Smooth muscle cell (in vitro differentiated cells): ENCODE data around the gene ANGPTL2. TPM values are rescaled to one million over a fixed set of nuclear protein-coding genes. Genes with fewer than 3 reads are reported as not detected.

Experiments
- DNase-seq: peaks from one replicate; lab custom pipeline; 2025; ENCODE audit not compliant: unreplicated experiment; lab: John Stamatoyannopoulos, UW
- H2AFZ ChIP-seq: fragments of 200-600 bp; sonication (generic); 2 replicates; pipeline ENCODE4 v1.6.0; 2016; ENCODE audit warnings: antibody characterized with exemption, low read depth, mild to moderate bottlenecking
- H3F3A ChIP-seq: fragments of 200-600 bp; sonication (generic); 2 replicates; pipeline ENCODE4 v1.6.0; 2017; ENCODE audit warnings: antibody characterized with exemption, low read depth
- H3K27ac ChIP-seq: fragments of 200-600 bp; sonication (generic); 2 replicates; pipeline ENCODE4 v1.5.1; 2016; ENCODE audit warnings: low read depth, mild to moderate bottlenecking
- H3K27me3 ChIP-seq: fragments of 200-600 bp; sonication (generic); 2 replicates; pipeline ENCODE4 v1.6.1; 2016; ENCODE audit warnings: low read depth, mild to moderate bottlenecking
- H3K36me3 ChIP-seq: fragments of 200-600 bp; sonication (generic); 2 replicates; pipeline ENCODE4 v1.5.1; 2016; ENCODE audit warnings: low read depth
- H3K4me1 ChIP-seq: fragments of 200-600 bp; sonication (generic); 2 replicates; pipeline ENCODE4 v1.5.1; 2016; ENCODE audit warnings: low read depth
- H3K4me2 ChIP-seq: fragments of 200-600 bp; sonication (generic); 2 replicates; pipeline ENCODE4 v1.6.0; 2016; ENCODE audit warnings: mild to moderate bottlenecking
- H3K4me3 ChIP-seq: fragments of 200-600 bp; sonication (generic); 2 replicates; pipeline ENCODE4 v1.5.1; 2016; ENCODE audit warnings: mild to moderate bottlenecking
- H3K79me2 ChIP-seq: fragments of 200-600 bp; sonication (generic); 2 replicates; pipeline ENCODE4 v1.6.0; 2016; ENCODE audit warnings: low read depth, mild to moderate bottlenecking
- H3K9ac ChIP-seq: fragments of 200-600 bp; sonication (generic); 2 replicates; pipeline ENCODE4 v1.6.0; 2016; ENCODE audit warnings: low read depth
- H3K9me3 ChIP-seq: fragments of 200-600 bp; sonication (generic); replicated peaks from 2 replicates; pipeline ENCODE4 v1.5.1; 2016; ENCODE audit warnings: low read depth
- H4K20me1 ChIP-seq: fragments of 200-600 bp; sonication (generic); 2 replicates; pipeline ENCODE4 v1.6.0; 2016; ENCODE audit warnings: low read depth
- WGBS: methylation state at CpG from one replicate; pipeline ENCODE4 v1.1.7; 2016; ENCODE audit warnings: low lambda C conversion rate; 5-methylcytosine and 5-hydroxymethylcytosine counted together
- polyA plus RNA-seq: library from polyadenylated mRNA; unstranded; fragments of >200 nt; fragmentation: Nextera tagmentation; extraction: Ambion mirVana; gene quantifications from 2 replicates; pipeline ENCODE4 v1.2.1, GENCODE V29; 2016
- total RNA-seq: library from RNA; depleted of rRNA; stranded (reverse); fragments of >200 nt; gene quantifications from 2 replicates; pipeline ENCODE4 v1.2.3, GENCODE V29; 2014
- TF ChIP-seq, protein P1 (sequence below): fragments of 200-600 bp; sonication (generic); IDR thresholded peaks from 2 replicates; pipeline ENCODE4 v1.5.1; 2017; ENCODE audit warnings: borderline replicate concordance, mild to moderate bottlenecking, antibody characterized with exemption; ENCODE audit not compliant: insufficient read depth, poor library complexity, severe bottlenecking

The ANGPTL2 gene
- total and polyA plus RNA-seq, 2 experiments from 2014 or later, result 16.1 to 18.7 TPM

GRCh38 chr9:127154003-127154389 lies 31.6 kb upstream of the ANGPTL2 start:
- Histone ChIP-seq H3K36me3 (no peaks in the 10 kb centered on the region), H3K79me2 (no peaks in the 10 kb centered on the region), H3K4me3 (no peak overlapping the region), H3K4me2 (no peak overlapping the region), H3K9me3 (no peaks in the 10 kb centered on the region), H3K4me1 (peaks cover 7% of the 10 kb centered on the region), H4K20me1 (no peaks in the 10 kb centered on the region), H3K9ac (no peak overlapping the region), H3K27me3 (no peaks in the 10 kb centered on the region), H3F3A (no peaks in the 10 kb centered on the region), H3K27ac (no peak overlapping the region), H2AFZ (no peak overlapping the region)
- 99% methylated on average over 5 of the region's 5 CpGs for WGBS
- no peak for DNase-seq
- TF ChIP-seq, protein P1, sequence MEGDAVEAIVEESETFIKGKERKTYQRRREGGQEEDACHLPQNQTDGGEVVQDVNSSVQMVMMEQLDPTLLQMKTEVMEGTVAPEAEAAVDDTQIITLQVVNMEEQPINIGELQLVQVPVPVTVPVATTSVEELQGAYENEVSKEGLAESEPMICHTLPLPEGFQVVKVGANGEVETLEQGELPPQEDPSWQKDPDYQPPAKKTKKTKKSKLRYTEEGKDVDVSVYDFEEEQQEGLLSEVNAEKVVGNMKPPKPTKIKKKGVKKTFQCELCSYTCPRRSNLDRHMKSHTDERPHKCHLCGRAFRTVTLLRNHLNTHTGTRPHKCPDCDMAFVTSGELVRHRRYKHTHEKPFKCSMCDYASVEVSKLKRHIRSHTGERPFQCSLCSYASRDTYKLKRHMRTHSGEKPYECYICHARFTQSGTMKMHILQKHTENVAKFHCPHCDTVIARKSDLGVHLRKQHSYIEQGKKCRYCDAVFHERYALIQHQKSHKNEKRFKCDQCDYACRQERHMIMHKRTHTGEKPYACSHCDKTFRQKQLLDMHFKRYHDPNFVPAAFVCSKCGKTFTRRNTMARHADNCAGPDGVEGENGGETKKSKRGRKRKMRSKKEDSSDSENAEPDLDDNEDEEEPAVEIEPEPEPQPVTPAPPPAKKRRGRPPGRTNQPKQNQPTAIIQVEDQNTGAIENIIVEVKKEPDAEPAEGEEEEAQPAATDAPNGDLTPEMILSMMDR, result no peak

- no peak overlapping the region for H2AFZ ChIP-seq
- WGBS, result 90% methylated on average over 4 of the region's 4 CpGs
- DNase-seq, result no peak
- H3K4me2 ChIP-seq, result no peak overlapping the region
- no peak overlapping the region for H3K9ac ChIP-seq
- no peak overlapping the region for H3K4me3 ChIP-seq
- no peaks in the 10 kb centered on the region for H3K27me3 ChIP-seq
- H3K36me3 ChIP-seq, result no peaks in the 10 kb centered on the region
- no peaks in the 10 kb centered on the region for H3K9me3 ChIP-seq
- TF ChIP-seq, protein P1, result no peak
- H3F3A ChIP-seq, result no peaks in the 10 kb centered on the region
- no peaks in the 10 kb centered on the region for H4K20me1 ChIP-seq
- no peak overlapping the region for H3K27ac ChIP-seq
- peaks cover 2% of the 10 kb centered on the region for H3K4me1 ChIP-seq
- H3K79me2 ChIP-seq, result no peaks in the 10 kb centered on the region
These were observed 31.1 kb upstream of the ANGPTL2 start for GRCh38 chr9:127153501-127153900.

DNA sequence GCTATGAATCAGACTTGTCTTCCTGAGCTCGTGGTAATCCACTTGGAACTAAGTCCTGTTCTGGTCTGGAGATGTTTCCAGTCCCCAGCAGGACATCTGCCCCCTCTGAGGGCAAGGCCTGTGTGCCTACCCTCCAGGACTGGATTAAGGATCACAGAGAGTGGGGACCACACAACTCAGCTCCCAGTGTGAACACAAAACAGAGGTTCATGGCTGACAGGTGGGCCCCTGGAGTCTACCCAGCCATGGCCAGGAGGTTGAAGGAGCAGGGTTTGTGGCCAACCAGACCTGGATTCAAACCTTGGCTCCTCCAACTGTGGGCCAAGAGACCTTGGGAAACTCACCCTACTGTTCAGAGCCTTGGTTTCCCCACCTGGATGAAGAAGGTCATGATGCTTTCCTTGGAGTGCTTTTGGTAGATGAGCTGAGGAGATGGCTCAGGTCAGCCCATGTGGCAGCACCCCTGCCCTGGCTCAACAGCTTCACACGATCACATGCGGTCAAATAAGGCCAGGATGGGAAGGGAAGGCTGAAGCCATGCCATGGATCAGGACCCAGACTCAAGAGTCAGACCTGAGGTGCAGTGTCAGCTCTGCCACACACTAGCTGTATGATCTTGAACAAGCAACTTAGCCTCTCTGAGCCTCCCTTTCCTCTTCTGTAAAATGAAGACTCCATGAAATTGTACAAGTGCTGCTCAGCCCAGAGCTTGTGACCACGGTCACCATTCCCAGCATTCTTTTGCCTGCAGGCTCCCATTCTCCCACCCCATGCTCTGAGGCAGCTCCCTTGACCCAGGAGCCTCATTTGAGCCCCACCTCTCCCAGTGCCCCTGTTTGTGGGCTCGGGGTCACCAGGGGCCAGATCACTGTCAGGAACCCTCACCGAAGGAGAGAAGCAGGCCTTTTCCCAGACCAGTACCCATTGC lies 27.3 kb upstream of the ANGPTL2 start:
- no peak for DNase-seq
- H3K27ac ChIP-seq, result no peak overlapping the region
- H3K4me1 ChIP-seq, result no peaks in the 10 kb centered on the region
- no peak overlapping the region for H3K4me2 ChIP-seq
- H3K9ac ChIP-seq, result no peak overlapping the region
- H3K36me3 ChIP-seq, result no peaks in the 10 kb centered on the region
- no peaks in the 10 kb centered on the region for H3F3A ChIP-seq
- H3K9me3 ChIP-seq, result no peaks in the 10 kb centered on the region
- H2AFZ ChIP-seq, result no peak overlapping the region
- TF ChIP-seq, protein P1, result no peak
- H3K79me2 ChIP-seq, result no peaks in the 10 kb centered on the region
- no peaks in the 10 kb centered on the region for H3K27me3 ChIP-seq
- H4K20me1 ChIP-seq, result no peaks in the 10 kb centered on the region
- no peak overlapping the region for H3K4me3 ChIP-seq
- 89% methylated on average over 6 of the region's 6 CpGs for WGBS

DNA sequence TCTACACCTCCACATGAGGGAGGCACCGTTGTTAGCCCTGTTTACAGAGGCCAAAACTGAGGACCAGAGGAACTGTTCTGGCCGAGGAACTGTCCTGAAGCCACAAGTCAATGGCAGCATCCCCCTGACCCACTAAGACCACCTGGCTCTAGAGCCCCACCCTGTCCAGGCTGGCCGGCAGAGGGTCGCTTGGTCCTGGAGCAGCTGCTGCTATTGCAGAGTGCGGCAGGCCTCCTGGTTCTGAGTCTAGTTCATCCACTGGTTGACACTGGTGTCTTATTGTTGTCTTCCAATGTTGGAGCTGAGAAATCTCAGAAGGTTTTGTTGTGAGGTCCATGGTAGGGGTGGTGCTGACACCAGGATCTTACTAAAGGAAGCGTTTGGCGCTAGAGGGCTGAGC lies 26.6 kb upstream of the ANGPTL2 start:
- 97% methylated on average over 7 of the region's 7 CpGs for WGBS
- Histone ChIP-seq H2AFZ (no peak overlapping the region), H3K4me3 (no peak overlapping the region), H3F3A (no peaks in the 10 kb centered on the region), H3K9me3 (no peaks in the 10 kb centered on the region), H3K36me3 (no peaks in the 10 kb centered on the region), H3K27me3 (no peaks in the 10 kb centered on the region), H3K4me1 (no peaks in the 10 kb centered on the region), H3K27ac (no peak overlapping the region), H3K4me2 (no peak overlapping the region), H4K20me1 (no peaks in the 10 kb centered on the region), H3K79me2 (no peaks in the 10 kb centered on the region), H3K9ac (no peak overlapping the region)
- TF ChIP-seq, protein P1, result no peak
- DNase-seq, result no peak
